OCI-LY3 (cell line): ENCODE measurements around the gene EMILIN2.

Experiments
- H2AFZ ChIP-seq: fragments of 200-600, 300-600 bp; shearing (Covaris generic); 2 replicates; pipeline ENCODE4 v1.6.0; 2014; ENCODE audit warnings: antibody characterized with exemption, low read depth, low read length
- H3K27ac ChIP-seq: fragments of 200-600, 300-600 bp; sonication (generic); 2 replicates; pipeline ENCODE4 v1.5.1; 2014; ENCODE audit warnings: mild to moderate bottlenecking, low read length, moderate library complexity, mixed read lengths
- H3K27me3 ChIP-seq: fragments of 200-600, 300-600 bp; sonication (generic); 2 replicates; pipeline ENCODE4 v1.6.1; 2014; ENCODE audit warnings: low read depth, low read length, mixed read lengths
- H3K36me3 ChIP-seq: fragments of 200-600, 300-600 bp; sonication (generic); replicated peaks from 2 replicates; pipeline ENCODE3; 2014; ENCODE audit warnings: low read depth, low read length, mixed read lengths
- H3K4me1 ChIP-seq: fragments of 300-600, 200-600 bp; sonication (generic); 2 replicates; pipeline ENCODE4 v1.6.1; 2014; ENCODE audit warnings: low read length, mixed read lengths
- H3K4me2 ChIP-seq: fragments of 200-600, 300-600 bp; sonication (generic); 2 replicates; pipeline ENCODE4 v1.6.1; 2014; ENCODE audit warnings: low read length, mixed read lengths
- H3K4me3 ChIP-seq: fragments of 300-600, 200-600 bp; sonication (generic); 2 replicates; pipeline ENCODE4 v1.5.1; 2014; ENCODE audit warnings: antibody characterized with exemption, mild to moderate bottlenecking, low read length, moderate library complexity
- H3K79me2 ChIP-seq: fragments of 300-600, 200-600 bp; shearing (Covaris generic); 2 replicates; pipeline ENCODE4 v1.6.1; 2014; ENCODE audit warnings: mild to moderate bottlenecking, low read length, mixed read lengths
- H3K9ac ChIP-seq: fragments of 300-600, 200-600 bp; shearing (Covaris generic); 2 replicates; pipeline ENCODE4 v1.6.0; 2014; ENCODE audit warnings: mild to moderate bottlenecking, low read length, moderate library complexity
- H3K9me3 ChIP-seq: fragments of 200-600, 300-600 bp; shearing (Covaris generic); 2 replicates; pipeline ENCODE4 v1.6.1; 2014; ENCODE audit warnings: low read length, mixed read lengths; ENCODE audit not compliant: insufficient read depth
- H4K20me1 ChIP-seq: fragments of 200-600, 300-600 bp; sonication (generic); 2 replicates; pipeline ENCODE4 v1.6.1; 2016; ENCODE audit warnings: low read length, mixed read lengths; ENCODE audit not compliant: insufficient read depth
- EZH2phosphoT487 ChIP-seq: fragments of 200-600 bp; shearing (Covaris generic); IDR thresholded peaks from 2 replicates; pipeline ENCODE4 v1.6.1; 2018; ENCODE audit warnings: antibody characterized with exemption, mixed run types, low read depth
- TF ChIP-seq, protein P1 (sequence below): fragments of 200-600, 300-600 bp; sonication (generic); IDR thresholded peaks from 2 replicates; pipeline ENCODE4 v1.5.1; 2014; ENCODE audit warnings: antibody characterized with exemption, low read length, low read depth

Gene EMILIN2

DNA sequence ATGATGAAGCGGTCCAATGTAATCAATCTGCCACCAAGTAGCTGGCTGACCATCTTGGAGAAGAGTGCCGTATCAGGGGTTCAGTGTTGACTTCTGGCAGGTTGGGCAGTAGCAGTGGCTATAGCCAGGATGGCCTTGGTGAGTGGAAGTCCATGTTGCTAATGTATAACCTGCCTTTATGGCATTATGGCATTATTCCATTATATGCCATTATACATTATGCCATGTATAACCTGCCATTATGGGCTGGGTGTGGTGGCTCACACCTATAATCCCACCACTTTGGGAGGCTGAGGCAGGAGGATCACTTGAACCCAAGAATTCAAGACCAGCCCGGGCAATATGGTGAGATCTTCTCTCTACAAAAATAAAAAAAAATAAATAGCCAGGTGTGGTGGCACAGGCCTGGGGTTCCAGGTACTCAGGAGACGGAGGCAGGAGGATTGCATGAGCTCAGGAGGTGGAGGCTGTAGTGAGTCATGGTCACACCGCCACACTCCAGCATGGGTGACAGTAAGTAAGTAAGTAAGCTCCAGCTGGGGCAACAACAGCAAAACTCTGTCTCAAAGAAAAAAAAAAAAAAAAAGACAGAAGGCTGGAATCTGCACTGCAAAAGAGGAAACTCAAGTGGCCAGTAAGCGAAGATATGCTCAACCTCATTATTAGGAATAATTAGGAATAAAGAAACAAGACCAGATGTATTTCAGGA lies 24.4 kb upstream of the EMILIN2 start:
- Histone ChIP-seq H3K36me3 (no peaks in the 10 kb centered on the region), H3K79me2 (no peaks in the 10 kb centered on the region), H3K9ac (no peak overlapping the region), H3K4me1 (no peaks in the 10 kb centered on the region), H3K4me3 (no peak overlapping the region), H2AFZ (no peak overlapping the region), H3K4me2 (no peak overlapping the region), H3K27ac (no peak overlapping the region), H4K20me1 (no peaks in the 10 kb centered on the region), H3K27me3 (no peaks in the 10 kb centered on the region), H3K9me3 (no peaks in the 10 kb centered on the region)
- TF ChIP-seq, protein P1, sequence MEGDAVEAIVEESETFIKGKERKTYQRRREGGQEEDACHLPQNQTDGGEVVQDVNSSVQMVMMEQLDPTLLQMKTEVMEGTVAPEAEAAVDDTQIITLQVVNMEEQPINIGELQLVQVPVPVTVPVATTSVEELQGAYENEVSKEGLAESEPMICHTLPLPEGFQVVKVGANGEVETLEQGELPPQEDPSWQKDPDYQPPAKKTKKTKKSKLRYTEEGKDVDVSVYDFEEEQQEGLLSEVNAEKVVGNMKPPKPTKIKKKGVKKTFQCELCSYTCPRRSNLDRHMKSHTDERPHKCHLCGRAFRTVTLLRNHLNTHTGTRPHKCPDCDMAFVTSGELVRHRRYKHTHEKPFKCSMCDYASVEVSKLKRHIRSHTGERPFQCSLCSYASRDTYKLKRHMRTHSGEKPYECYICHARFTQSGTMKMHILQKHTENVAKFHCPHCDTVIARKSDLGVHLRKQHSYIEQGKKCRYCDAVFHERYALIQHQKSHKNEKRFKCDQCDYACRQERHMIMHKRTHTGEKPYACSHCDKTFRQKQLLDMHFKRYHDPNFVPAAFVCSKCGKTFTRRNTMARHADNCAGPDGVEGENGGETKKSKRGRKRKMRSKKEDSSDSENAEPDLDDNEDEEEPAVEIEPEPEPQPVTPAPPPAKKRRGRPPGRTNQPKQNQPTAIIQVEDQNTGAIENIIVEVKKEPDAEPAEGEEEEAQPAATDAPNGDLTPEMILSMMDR: no peak
- no peak for TF ChIP-seq EZH2phosphoT487

DNA sequence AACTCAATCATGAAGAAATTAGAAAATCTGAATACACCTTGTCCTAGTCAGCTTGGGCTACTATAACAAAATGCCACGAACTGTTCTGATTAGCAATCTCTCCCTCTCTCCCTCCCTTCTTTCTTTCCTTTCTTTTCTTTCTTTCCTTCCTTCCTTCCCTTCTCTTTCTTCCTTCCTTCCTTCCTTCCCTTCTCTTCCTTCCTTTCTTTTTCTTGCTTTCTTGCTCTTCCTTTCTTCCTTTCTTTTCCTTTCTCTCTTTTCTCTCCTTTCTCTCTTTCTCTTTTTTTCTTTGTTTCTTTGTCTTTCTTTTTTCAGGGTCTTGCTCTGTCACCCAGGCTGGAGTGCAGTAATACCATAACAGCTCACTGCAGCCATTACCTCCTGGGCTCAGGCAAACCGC lies 23.6 kb upstream of the EMILIN2 start:
- no peak overlapping the region for H3K4me3 ChIP-seq
- H3K4me2 ChIP-seq: no peak overlapping the region
- no peaks in the 10 kb centered on the region for H3K79me2 ChIP-seq
- H3K9me3 ChIP-seq: no peaks in the 10 kb centered on the region
- no peaks in the 10 kb centered on the region for H3K27me3 ChIP-seq
- no peak overlapping the region for H3K27ac ChIP-seq
- no peak overlapping the region for H2AFZ ChIP-seq
- TF ChIP-seq, protein P1: no peak
- no peak for TF ChIP-seq EZH2phosphoT487
- no peak overlapping the region for H3K9ac ChIP-seq
- H3K36me3 ChIP-seq: no peaks in the 10 kb centered on the region
- no peaks in the 10 kb centered on the region for H3K4me1 ChIP-seq
- H4K20me1 ChIP-seq: no peaks in the 10 kb centered on the region

DNA sequence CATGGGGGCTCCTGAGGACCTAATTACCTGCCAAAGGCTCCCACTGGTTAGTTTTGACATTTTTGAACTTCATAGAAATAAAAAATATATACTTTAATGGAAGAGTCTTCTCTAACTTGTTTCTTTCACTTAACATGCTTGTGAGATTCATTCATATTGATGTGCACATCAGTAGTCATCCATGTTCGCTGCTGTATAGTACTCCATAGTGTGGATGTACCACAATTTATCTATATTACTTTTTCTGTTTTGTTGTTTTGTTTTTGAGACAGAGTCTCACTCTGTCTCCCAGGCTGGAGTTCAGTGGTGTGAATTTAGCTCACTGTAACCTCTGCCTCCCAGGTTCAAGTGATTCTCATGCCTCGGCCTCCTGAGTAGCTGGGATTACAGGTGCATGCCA lies 22.8 kb upstream of the EMILIN2 start:
- H3K4me2 ChIP-seq: no peak overlapping the region
- no peak overlapping the region for H3K27ac ChIP-seq
- no peaks in the 10 kb centered on the region for H3K36me3 ChIP-seq
- no peaks in the 10 kb centered on the region for H4K20me1 ChIP-seq
- H3K9ac ChIP-seq: no peak overlapping the region
- H3K4me3 ChIP-seq: no peak overlapping the region
- no peaks in the 10 kb centered on the region for H3K4me1 ChIP-seq
- no peak for TF ChIP-seq EZH2phosphoT487
- TF ChIP-seq, protein P1: no peak
- no peaks in the 10 kb centered on the region for H3K9me3 ChIP-seq
- H2AFZ ChIP-seq: no peak overlapping the region
- no peaks in the 10 kb centered on the region for H3K27me3 ChIP-seq
- H3K79me2 ChIP-seq: no peaks in the 10 kb centered on the region

DNA sequence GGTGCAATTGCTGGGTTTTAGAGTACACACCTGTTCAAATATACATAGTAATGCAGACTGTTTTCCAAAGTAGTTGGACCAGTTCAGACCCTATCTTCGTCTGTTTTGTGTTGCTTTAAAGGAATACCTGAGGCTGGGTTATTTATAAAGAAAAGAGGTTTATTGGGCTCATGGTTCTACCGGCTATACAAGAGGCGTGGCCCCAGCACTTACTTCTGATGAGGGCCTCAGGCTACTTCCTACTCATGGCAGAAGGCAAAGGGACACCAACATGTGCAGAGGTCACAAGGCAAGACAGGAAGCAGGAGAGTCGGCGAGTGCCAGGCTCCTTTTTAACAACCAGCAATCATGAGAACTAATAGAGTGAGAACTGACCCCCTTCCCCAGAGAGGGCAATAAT lies 21.9 kb upstream of the EMILIN2 start:
- no peaks in the 10 kb centered on the region for H3K79me2 ChIP-seq
- H3K27me3 ChIP-seq: no peaks in the 10 kb centered on the region
- H4K20me1 ChIP-seq: no peaks in the 10 kb centered on the region
- H3K36me3 ChIP-seq: no peaks in the 10 kb centered on the region
- no peak overlapping the region for H2AFZ ChIP-seq
- no peak overlapping the region for H3K4me3 ChIP-seq
- H3K9me3 ChIP-seq: no peaks in the 10 kb centered on the region
- TF ChIP-seq, protein P1: no peak
- no peak for TF ChIP-seq EZH2phosphoT487
- H3K27ac ChIP-seq: no peak overlapping the region
- no peaks in the 10 kb centered on the region for H3K4me1 ChIP-seq
- H3K9ac ChIP-seq: no peak overlapping the region
- no peak overlapping the region for H3K4me2 ChIP-seq
